ENCODE measurements around the gene EPN2. TPM values are rescaled to one million over a fixed set of nuclear protein-coding genes. Genes with fewer than 3 reads are reported as not detected.

Gene EPN2
- total and polyA plus RNA-seq, 2 experiments from 2014 or later, result 19.0 to 35.9 TPM

GRCh38 chr17:19304751-19305150 is 67.6 kb downstream of the EPN2 start:
- Histone ChIP-seq H3K9me2 (replicated peaks; ENCODE audit: insufficient read depth) (no peaks in the 10 kb centered on the region), H2AFZ (no peak overlapping the region), H4K20me1 (ENCODE audit: insufficient read depth, poor library complexity, severe bottlenecking) (no peaks in the 10 kb centered on the region), H3K4me3 (no peak overlapping the region), H3K36me3 (replicated peaks; ENCODE audit: insufficient read depth, low read depth) (no peaks in the 10 kb centered on the region), H3K4me2 (no peak overlapping the region), H3K9me3 (ENCODE audit: low read depth) (no peaks in the 10 kb centered on the region), H3K79me2 (peaks cover 4% of the 10 kb centered on the region), H3K4me1 (ENCODE audit: insufficient read depth) (no peaks in the 10 kb centered on the region), H3K27me3 (no peaks in the 10 kb centered on the region), H3K27ac (peak overlapping the region; percentile 22)
- no peak for TF ChIP-seq EZH2 (IDR thresholded peaks at IDR 0.05; ENCODE audit: borderline replicate concordance)
- TF ChIP-seq CTCF (IDR thresholded peaks at IDR 0.05; ENCODE audit: poor library complexity), result no peak
- TF ChIP-seq EZH2phosphoT487 (IDR thresholded peaks at IDR 0.05; ENCODE audit: low read depth, severe bottlenecking, unreplicated experiment), result no peak
- WGBS (ENCODE audit: low lambda C conversion rate, missing lambda C conversion rate), result 96% methylated on average over 5 of the region's 5 CpGs
- DNase-seq (ENCODE audit: low spot score), result no peak

GRCh38 chr17:19305256-19305655 is 68.1 kb downstream of the EPN2 start:
- Histone ChIP-seq H3K36me3 (replicated peaks; ENCODE audit: insufficient read depth, low read depth) (no peaks in the 10 kb centered on the region), H3K4me3 (no peak overlapping the region), H3K4me1 (ENCODE audit: insufficient read depth) (no peaks in the 10 kb centered on the region), H3K27me3 (no peaks in the 10 kb centered on the region), H3K9me2 (replicated peaks; ENCODE audit: insufficient read depth) (no peaks in the 10 kb centered on the region), H3K79me2 (peaks cover 4% of the 10 kb centered on the region), H2AFZ (no peak overlapping the region), H4K20me1 (ENCODE audit: insufficient read depth, poor library complexity, severe bottlenecking) (no peaks in the 10 kb centered on the region), H3K27ac (no peak overlapping the region), H3K4me2 (no peak overlapping the region), H3K9me3 (ENCODE audit: low read depth) (no peaks in the 10 kb centered on the region)
- 89% methylated on average over 5 of the region's 5 CpGs for WGBS (ENCODE audit: low lambda C conversion rate, missing lambda C conversion rate)
- TF ChIP-seq CTCF (IDR thresholded peaks at IDR 0.05; ENCODE audit: poor library complexity), result no peak
- DNase-seq (ENCODE audit: low spot score), result no peak

GRCh38 chr17:19305761-19306159 is 68.6 kb downstream of the EPN2 start:
- no peaks in the 10 kb centered on the region for H3K9me3 ChIP-seq (ENCODE audit: low read depth)
- H3K27me3 ChIP-seq, result no peaks in the 10 kb centered on the region
- no peak overlapping the region for H3K4me2 ChIP-seq
- 96% methylated on average over 5 of the region's 5 CpGs for WGBS (ENCODE audit: low lambda C conversion rate, missing lambda C conversion rate)
- H3K9me2 ChIP-seq (replicated peaks; ENCODE audit: insufficient read depth), result no peaks in the 10 kb centered on the region
- no peak for DNase-seq (ENCODE audit: low spot score)
- no peaks in the 10 kb centered on the region for H3K4me1 ChIP-seq (ENCODE audit: insufficient read depth)
- H3K36me3 ChIP-seq (replicated peaks; ENCODE audit: insufficient read depth, low read depth), result no peaks in the 10 kb centered on the region
- peaks cover 3% of the 10 kb centered on the region for H3K79me2 ChIP-seq
- no peak overlapping the region for H3K27ac ChIP-seq
- H2AFZ ChIP-seq, result no peak overlapping the region
- H4K20me1 ChIP-seq (ENCODE audit: insufficient read depth, poor library complexity, severe bottlenecking), result no peaks in the 10 kb centered on the region
- no peak overlapping the region for H3K4me3 ChIP-seq
- no peak for TF ChIP-seq EZH2phosphoT487 (IDR thresholded peaks at IDR 0.05; ENCODE audit: low read depth, severe bottlenecking, unreplicated experiment)
- TF ChIP-seq CTCF (IDR thresholded peaks at IDR 0.05; ENCODE audit: poor library complexity), result no peak
- TF ChIP-seq EZH2 (IDR thresholded peaks at IDR 0.05; ENCODE audit: borderline replicate concordance), result no peak

Data from hepatocyte (in vitro differentiated cells).